Skin of body (tissue), 2 donors: Measurements from ENCODE around the gene GTF2A2. TPM values are rescaled to one million over a fixed set of nuclear protein-coding genes. Genes with fewer than 3 reads are reported as not detected.
"Not testable (repeated sequence)": the region's sequence is repeated elsewhere in the genome, so short reads cannot be mapped to it uniquely, and the experiment has no call there.

Experiments
- DNase-seq: peaks from one replicate; lab custom pipeline; 2025; lab: John Stamatoyannopoulos, UW
- total RNA-seq: library from RNA; depleted of rRNA; stranded (reverse); fragments of >200 nt; gene quantifications from one replicate; pipeline ENCODE4 v1.2.3, GENCODE V29; 2014

The GTF2A2 gene
- total RNA-seq = 25.7 TPM

GRCh38 chr15:59656897-59657634, at the start of gene GTF2A2:
Gene GTF2A2, minus strand, starts transcription at chr15:59657515. Its CDS starts 5,238 bp downstream, at chr15:59652277.
- DNase-seq = peak; percentile 86

GRCh38 chr15:59703979-59704796, 46.9 kb upstream of the GTF2A2 start:
- no peak for DNase-seq

GRCh38 chr15:59702351-59702750, 45.0 kb upstream of the GTF2A2 start:
- no peak for DNase-seq

- no peak for DNase-seq
These were observed 44.6 kb upstream of the GTF2A2 start for GRCh38 chr15:59701880-59702279.

- no peak for DNase-seq
These were observed 42.6 kb upstream of the GTF2A2 start for GRCh38 chr15:59699810-59700431.

GRCh38 chr15:59698065-59698464, 40.8 kb upstream of the GTF2A2 start:
- DNase-seq = not testable (repeated sequence)

- no peak for DNase-seq
These were observed 39.0 kb upstream of the GTF2A2 start for GRCh38 chr15:59696332-59696731.

GRCh38 chr15:59694779-59695178, 37.5 kb upstream of the GTF2A2 start:
- no peak for DNase-seq

GRCh38 chr15:59691194-59691805, 34.0 kb upstream of the GTF2A2 start:
- no peak for DNase-seq

GRCh38 chr15:59689626-59690236, 32.4 kb upstream of the GTF2A2 start:
- DNase-seq = no peak

- peak; percentile 98 for DNase-seq
These were observed 31.7 kb upstream of the GTF2A2 start, which contains the start of gene BNIP2 for GRCh38 chr15:59688782-59689625. Gene BNIP2, minus strand, starts transcription at chr15:59689320. Its CDS starts 6,863 bp downstream, at chr15:59682457.

- DNase-seq = peak; percentile 57
These were observed 31.1 kb upstream of the GTF2A2 start for GRCh38 chr15:59688423-59688781.

GRCh38 chr15:59687836-59688235, 30.5 kb upstream of the GTF2A2 start:
- no peak for DNase-seq

- DNase-seq = no peak
These were observed 29.1 kb upstream of the GTF2A2 start for GRCh38 chr15:59686389-59686788.

- no peak for DNase-seq
These were observed 28.5 kb upstream of the GTF2A2 start for GRCh38 chr15:59685737-59686297.

- no peak for DNase-seq
These were observed 23.6 kb upstream of the GTF2A2 start for GRCh38 chr15:59680870-59681269.

- no peak for DNase-seq
These were observed 23.0 kb upstream of the GTF2A2 start for GRCh38 chr15:59680346-59680745.

GRCh38 chr15:59678620-59679019, 21.3 kb upstream of the GTF2A2 start:
- DNase-seq = no peak

- DNase-seq = no peak
These were observed 20.9 kb upstream of the GTF2A2 start for GRCh38 chr15:59678172-59678571.

GRCh38 chr15:59676565-59676964, 19.2 kb upstream of the GTF2A2 start:
- no peak for DNase-seq
